Cardiac septum (tissue), 1 donor: ENCODE measurements around the gene ASB16. TPM values are rescaled to one million over a fixed set of nuclear protein-coding genes. Genes with fewer than 3 reads are reported as not detected.
"Not testable (repeated sequence)": the region's sequence is repeated elsewhere in the genome, so short reads cannot be mapped to it uniquely, and the experiment has no call there.

Experiments used
- DNase-seq: peaks from one replicate; pipeline ENCODE4 v3.0.0-alpha.2; 2020; ENCODE audit warnings: low spot score
- intact Hi-C: fragments of 100-400 bp; cut with DNase I; formaldehyde crosslinking; loops from one replicate; pipeline ENCODE4 v1.14.0; 2022
- total RNA-seq: library from RNA; stranded (reverse); fragmentation: NEBNext Ultra II Directional; extraction: Animal tissue kit (Norgen Biotek cat#: 25700); gene quantifications from one replicate; pipeline ENCODE4 v1.2.1, GENCODE V29; 2021
- donor health status: DM: no; HTN: no; CAD: no.

ASB16 gene
- total RNA-seq, 1 donor from 2014 or later, result 8.9 TPM

- intact Hi-C loops, result no loop called here
- no peak for DNase-seq
Observed at GRCh38 chr17:44146375-44147346, 23.8 kb upstream of the ASB16 start.

GRCh38 chr17:44147812-44148211, 22.7 kb upstream of the ASB16 start:
- no peak for DNase-seq
- intact Hi-C loops, result no loop called here

GRCh38 chr17:44149066-44149465, 21.4 kb upstream of the ASB16 start:
- intact Hi-C loops, DNase-seq: not testable (repeated sequence)

- intact Hi-C loops, result no loop called here
- DNase-seq, result no peak
Observed at GRCh38 chr17:44149750-44150329, 20.7 kb upstream of the ASB16 start.

- intact Hi-C loops, result no loop called here
- no peak for DNase-seq
Observed at GRCh38 chr17:44152875-44153274, 17.6 kb upstream of the ASB16 start.

- intact Hi-C loops, result no loop called here
Observed at GRCh38 chr17:44155488-44155887, 15.0 kb upstream of the ASB16 start.

GRCh38 chr17:44159519-44160210, 10.8 kb upstream of the ASB16 start:
- intact Hi-C loops, result loop anchor here (10.0 kb wide), 1 partner anchor 215 kb away; the partner anchor contains the start of gene PPY

More at GRCh38 chr17:44155488-44155887, 15.0 kb upstream of the ASB16 start:
- DNase-seq, result no peak

GRCh38 chr17:44164476-44164875, 6.0 kb upstream of the ASB16 start:
- intact Hi-C loops, result loop anchor here (10.0 kb wide), 1 partner anchor 220 kb away; the partner anchor contains the start of gene PPY
- no peak for DNase-seq

More at GRCh38 chr17:44159519-44160210, 10.8 kb upstream of the ASB16 start:
- no peak for DNase-seq

GRCh38 chr17:44167181-44167861, 3.2 kb upstream of the ASB16 start:
- DNase-seq, result no peak

GRCh38 chr17:44170135-44170498, 387 bp upstream of the ASB16 start:
- intact Hi-C loops, result no loop called here
- no peak for DNase-seq

More at GRCh38 chr17:44167181-44167861, 3.2 kb upstream of the ASB16 start:
- intact Hi-C loops, result loop anchor here (5.0 to 10.0 kb wide), 2 partner anchors 160 to 223 kb away; partner anchors contain the start of gene PPY

- intact Hi-C loops, result no loop called here
Observed at GRCh38 chr17:44171931-44172455, 1.5 kb downstream of the ASB16 start.

GRCh38 chr17:44174427-44174826, 3.9 kb downstream of the ASB16 start:
- DNase-seq, result no peak
- intact Hi-C loops, result no loop called here

More at GRCh38 chr17:44171931-44172455, 1.5 kb downstream of the ASB16 start:
- DNase-seq, result no peak

GRCh38 chr17:44176257-44176656, 5.8 kb downstream of the ASB16 start:
- no peak for DNase-seq
- intact Hi-C loops, result no loop called here

- DNase-seq, result no peak
- intact Hi-C loops, result no loop called here
Observed at GRCh38 chr17:44176671-44177501, 6.4 kb downstream of the ASB16 start.

GRCh38 chr17:44177640-44178039, 7.1 kb downstream of the ASB16 start:
- no peak for DNase-seq
- intact Hi-C loops, result no loop called here

GRCh38 chr17:44178133-44178532, 7.6 kb downstream of the ASB16 start:
- DNase-seq, result no peak
- intact Hi-C loops, result no loop called here

GRCh38 chr17:44183024-44183423, 12.5 kb downstream of the ASB16 start:
- intact Hi-C loops, result no loop called here
- no peak for DNase-seq

- no peak for DNase-seq
- intact Hi-C loops, result no loop called here
Observed at GRCh38 chr17:44184212-44184810, 13.8 kb downstream of the ASB16 start.
